Ovary (tissue), 3 donors: ENCODE data around the gene TENT5A.

Experiments used
- EP300 ChIP-seq: sonication (generic); formaldehyde crosslinking; IDR thresholded peaks from one replicate; pipeline ENCODE4 v1.6.1; 2017; ENCODE audit warnings: antibody characterized with exemption
- POLR2A ChIP-seq: fragments of 450-650 bp; IDR thresholded peaks from one replicate; pipeline ENCODE4 v1.6.1; 2017; ENCODE audit warnings: antibody characterized with exemption, mild to moderate bottlenecking, moderate library complexity
- TF ChIP-seq, protein P1 (sequence below), 3 donors: fragments of 450-650 bp in 2 of 3; fragments of 200-600 bp in 1 of 3; IDR thresholded peaks; one replicate each; pipeline versions ENCODE4 v1.5.1 to v1.8.0; 2016 to 2022; ENCODE audit warnings: antibody characterized with exemption in 3 of 3, mild to moderate bottlenecking in 1 of 3
- donor health status: DM: no; HTN: no; CAD: no.

DNA sequence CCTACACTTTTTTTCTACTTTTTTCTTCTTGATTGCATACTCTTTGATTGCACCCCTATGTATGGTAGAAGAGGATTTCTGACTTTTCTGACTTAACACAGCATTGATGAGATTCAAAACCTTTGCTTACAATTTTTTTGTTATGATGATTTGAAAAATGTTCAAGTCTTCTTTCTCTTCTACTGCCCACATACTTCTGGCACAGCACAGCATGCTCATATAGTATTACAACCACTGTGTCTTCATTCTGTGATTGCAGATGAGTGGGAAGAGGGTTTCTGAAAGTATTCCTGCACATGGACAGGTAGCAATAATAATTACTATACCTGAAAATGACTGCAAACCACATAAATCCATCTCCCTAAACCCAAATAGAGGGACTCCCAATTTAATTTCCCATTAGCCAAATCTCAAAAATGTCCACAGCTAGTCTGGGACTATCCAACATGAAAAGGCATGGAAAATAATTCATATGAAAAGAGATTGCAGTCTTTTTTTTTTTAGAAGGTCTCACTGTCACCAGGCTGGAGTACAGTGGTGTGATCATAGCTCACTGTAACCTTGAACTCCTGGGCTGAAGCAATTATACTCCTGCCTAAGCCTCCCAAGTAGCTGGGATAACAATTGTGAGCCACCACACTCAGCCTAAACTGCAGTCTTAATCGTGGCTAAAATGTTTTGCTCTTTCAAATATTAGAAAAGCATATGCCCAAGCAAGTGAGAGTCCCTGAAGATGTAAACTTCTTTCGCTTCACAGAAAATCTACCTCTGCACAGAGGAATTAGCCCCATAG lies 15.9 kb upstream of the TENT5A start:
- TF ChIP-seq, protein P1, sequence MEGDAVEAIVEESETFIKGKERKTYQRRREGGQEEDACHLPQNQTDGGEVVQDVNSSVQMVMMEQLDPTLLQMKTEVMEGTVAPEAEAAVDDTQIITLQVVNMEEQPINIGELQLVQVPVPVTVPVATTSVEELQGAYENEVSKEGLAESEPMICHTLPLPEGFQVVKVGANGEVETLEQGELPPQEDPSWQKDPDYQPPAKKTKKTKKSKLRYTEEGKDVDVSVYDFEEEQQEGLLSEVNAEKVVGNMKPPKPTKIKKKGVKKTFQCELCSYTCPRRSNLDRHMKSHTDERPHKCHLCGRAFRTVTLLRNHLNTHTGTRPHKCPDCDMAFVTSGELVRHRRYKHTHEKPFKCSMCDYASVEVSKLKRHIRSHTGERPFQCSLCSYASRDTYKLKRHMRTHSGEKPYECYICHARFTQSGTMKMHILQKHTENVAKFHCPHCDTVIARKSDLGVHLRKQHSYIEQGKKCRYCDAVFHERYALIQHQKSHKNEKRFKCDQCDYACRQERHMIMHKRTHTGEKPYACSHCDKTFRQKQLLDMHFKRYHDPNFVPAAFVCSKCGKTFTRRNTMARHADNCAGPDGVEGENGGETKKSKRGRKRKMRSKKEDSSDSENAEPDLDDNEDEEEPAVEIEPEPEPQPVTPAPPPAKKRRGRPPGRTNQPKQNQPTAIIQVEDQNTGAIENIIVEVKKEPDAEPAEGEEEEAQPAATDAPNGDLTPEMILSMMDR (IDR thresholded peaks at IDR 0.05) = no peak
- no peak for TF ChIP-seq EP300
- no peak for TF ChIP-seq POLR2A
